ENCODE results near the gene ATP1A2. TPM values are rescaled to one million over a fixed set of nuclear protein-coding genes. Genes with fewer than 3 reads are reported as not detected.

ATP1A2 gene
- total and polyA plus RNA-seq, 2 experiments from 2014 or later: 4.9 to 17.7 TPM

DNA sequence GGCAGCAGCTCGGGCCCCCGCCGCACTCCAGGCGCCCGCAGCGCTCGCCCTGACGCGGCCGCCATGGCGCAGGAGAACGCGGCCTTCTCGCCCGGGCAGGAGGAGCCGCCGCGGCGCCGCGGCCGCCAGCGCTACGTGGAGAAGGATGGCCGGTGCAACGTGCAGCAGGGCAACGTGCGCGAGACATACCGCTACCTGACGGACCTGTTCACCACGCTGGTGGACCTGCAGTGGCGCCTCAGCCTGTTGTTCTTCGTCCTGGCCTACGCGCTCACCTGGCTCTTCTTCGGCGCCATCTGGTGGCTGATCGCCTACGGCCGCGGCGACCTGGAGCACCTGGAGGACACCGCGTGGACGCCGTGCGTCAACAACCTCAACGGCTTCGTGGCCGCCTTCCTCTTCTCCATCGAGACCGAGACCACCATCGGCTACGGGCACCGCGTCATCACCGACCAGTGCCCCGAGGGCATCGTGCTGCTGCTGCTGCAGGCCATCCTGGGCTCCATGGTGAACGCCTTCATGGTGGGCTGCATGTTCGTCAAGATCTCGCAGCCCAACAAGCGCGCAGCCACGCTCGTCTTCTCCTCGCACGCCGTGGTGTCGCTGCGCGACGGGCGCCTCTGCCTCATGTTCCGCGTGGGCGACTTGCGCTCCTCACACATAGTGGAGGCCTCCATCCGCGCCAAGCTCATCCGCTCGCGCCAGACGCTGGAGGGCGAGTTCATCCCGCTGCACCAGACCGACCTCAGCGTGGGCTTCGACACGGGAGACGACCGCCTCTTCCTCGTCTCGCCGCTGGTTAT is 31.4 kb upstream of the ATP1A2 start:
- H3K36me3 ChIP-seq (ENCODE audit: insufficient read depth): no peaks in the 10 kb centered on the region
- H3K9me2 ChIP-seq (ENCODE audit: insufficient read depth): no peaks in the 10 kb centered on the region
- peaks cover 17% of the 10 kb centered on the region for H3K4me1 Mint-ChIP-seq
- peak overlapping the region; percentile 35 for H3K4me3 Mint-ChIP-seq
- H3K4me1 ChIP-seq (ENCODE audit: insufficient read depth): no peaks in the 10 kb centered on the region
- TF ChIP-seq ZNF331 (CRISPR knock-in tag; IDR thresholded peaks at IDR 0.05; ENCODE audit: low read depth) (no peak), EZH2 (IDR thresholded peaks at IDR 0.05; ENCODE audit: low read depth, unreplicated experiment) (no peak), REST (IDR thresholded peaks at IDR 0.05; ENCODE audit: unreplicated experiment) (no peak), POLR2AphosphoS5 (IDR thresholded peaks at IDR 0.05; ENCODE audit: low read depth) (peak; percentile 50), NANOG (IDR thresholded peaks at IDR 0.05; ENCODE audit: borderline replicate concordance) (no peak), CREB1 (CRISPR knock-in tag; IDR thresholded peaks at IDR 0.05; ENCODE audit: low read depth) (peak; percentile 76), ZNF114 (CRISPR knock-in tag; IDR thresholded peaks at IDR 0.05) (peak; percentile 39; the same call in 1 of the 2 replicates), ZNF462 (CRISPR knock-in tag; IDR thresholded peaks at IDR 0.05) (peak; percentile 60; the same call in 1 of the 2 replicates), ETS1 (IDR thresholded peaks at IDR 0.05) (no peak)
- TF ChIP-seq, protein P1, sequence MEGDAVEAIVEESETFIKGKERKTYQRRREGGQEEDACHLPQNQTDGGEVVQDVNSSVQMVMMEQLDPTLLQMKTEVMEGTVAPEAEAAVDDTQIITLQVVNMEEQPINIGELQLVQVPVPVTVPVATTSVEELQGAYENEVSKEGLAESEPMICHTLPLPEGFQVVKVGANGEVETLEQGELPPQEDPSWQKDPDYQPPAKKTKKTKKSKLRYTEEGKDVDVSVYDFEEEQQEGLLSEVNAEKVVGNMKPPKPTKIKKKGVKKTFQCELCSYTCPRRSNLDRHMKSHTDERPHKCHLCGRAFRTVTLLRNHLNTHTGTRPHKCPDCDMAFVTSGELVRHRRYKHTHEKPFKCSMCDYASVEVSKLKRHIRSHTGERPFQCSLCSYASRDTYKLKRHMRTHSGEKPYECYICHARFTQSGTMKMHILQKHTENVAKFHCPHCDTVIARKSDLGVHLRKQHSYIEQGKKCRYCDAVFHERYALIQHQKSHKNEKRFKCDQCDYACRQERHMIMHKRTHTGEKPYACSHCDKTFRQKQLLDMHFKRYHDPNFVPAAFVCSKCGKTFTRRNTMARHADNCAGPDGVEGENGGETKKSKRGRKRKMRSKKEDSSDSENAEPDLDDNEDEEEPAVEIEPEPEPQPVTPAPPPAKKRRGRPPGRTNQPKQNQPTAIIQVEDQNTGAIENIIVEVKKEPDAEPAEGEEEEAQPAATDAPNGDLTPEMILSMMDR (conservative IDR thresholded peaks at IDR 0.05; ENCODE audit: low read depth in 2 of 2): peak; percentile 64 to 96
- H3K4me3 ChIP-seq: peak overlapping the region; percentile 57
- H3K27me3 ChIP-seq (ENCODE audit: insufficient read depth): peaks cover 55% of the 10 kb centered on the region
- H2AFZ ChIP-seq: peak overlapping the region; percentile 83; the same call in 1 of the 2 replicates
- H3K79me2 ChIP-seq (replicated peaks; ENCODE audit: insufficient read depth): no peaks in the 10 kb centered on the region
- no peak overlapping the region for H3K27ac Mint-ChIP-seq
- ATAC-seq (peak; percentile 80), DNase-seq (ENCODE audit: low spot score) (peak; percentile 95)
- peak overlapping the region; percentile 79 for H3K4me2 ChIP-seq
- peaks cover 12% of the 10 kb centered on the region for H3K36me3 Mint-ChIP-seq (ENCODE audit: low read depth)
- no peaks in the 10 kb centered on the region; the same call in 1 of the 2 replicates for H4K20me1 ChIP-seq (replicated peaks; ENCODE audit: insufficient read depth)
- H3K27me3 Mint-ChIP-seq (ENCODE audit: insufficient read depth, low read depth, poor library complexity): peaks cover 44% of the 10 kb centered on the region
- H3K27ac ChIP-seq (ENCODE audit: low read depth): no peak overlapping the region
- H3K9me3 Mint-ChIP-seq: no peaks in the 10 kb centered on the region; the same call in 2 of the 3 replicates
- H3F3A ChIP-seq (replicated peaks; ENCODE audit: low read depth): peaks cover 5% of the 10 kb centered on the region
